SK-N-SH (cell line): ENCODE measurements around the gene PARP8. TPM values are rescaled to one million over a fixed set of nuclear protein-coding genes. Genes with fewer than 3 reads are reported as not detected.

Experiments
- CTCF ChIA-PET: fragments of 300-600, 350-600 bp; formaldehyde crosslinking; extraction: SDS; loops from one replicate; lab custom pipeline; 2021; lab: Yijun Ruan, JAX
- POLR2A ChIA-PET: fragments of 350-600 bp; sonication (Branson Sonifier 250); formaldehyde crosslinking; extraction: SDS; loops from one replicate; lab custom pipeline; 2020; ENCODE audit warnings: antibody characterized with exemption, inconsistent platforms; lab: Yijun Ruan, JAX
- DNase-seq: peaks from one replicate; pipeline ENCODE4 v3.0.0; 2012
- H2AFZ ChIP-seq: fragments of 200-600 bp; sonication (generic); 2 replicates; pipeline ENCODE4 v1.8.1; 2016; ENCODE audit warnings: antibody characterized with exemption, mild to moderate bottlenecking, low read depth
- H3F3A ChIP-seq: fragments of 200-600 bp; sonication (generic); replicated peaks from 2 replicates; pipeline ENCODE3; 2016; ENCODE audit warnings: antibody characterized with exemption, mild to moderate bottlenecking; ENCODE audit not compliant: insufficient read depth
- H3K27ac ChIP-seq, 2 experiments: fragments of 200-500 bp in 1 of 2; fragments of 200-600 bp in 1 of 2; sonication (Bioruptor generic) in 1 of 2; sonication (generic), shearing (Covaris generic) in 1 of 2; 2 replicates each; pipeline versions ENCODE4 v1.5.1 to v1.6.1; 2014 to 2016; ENCODE audit warnings: low read depth in 2 of 2, inconsistent platforms in 1 of 2, low read length in 1 of 2, mild to moderate bottlenecking in 1 of 2, mixed read lengths in 1 of 2
- H3K27me3 ChIP-seq: fragments of 200-600 bp; sonication (generic), shearing (Covaris generic); 2 replicates; pipeline ENCODE4 v1.6.1; 2016; ENCODE audit warnings: mixed run types; ENCODE audit not compliant: insufficient read depth
- H3K36me3 ChIP-seq, 2 experiments: fragments of 200-500 bp in 1 of 2; fragments of 200-600 bp in 1 of 2; sonication (Bioruptor generic) in 1 of 2; sonication (generic) in 1 of 2; replicated peaks in 1 of 2; 2 replicates each; pipeline versions ENCODE3 to v1.5.1; 2014 to 2016; ENCODE audit warnings: low read length in 1 of 2, mild to moderate bottlenecking in 1 of 2; ENCODE audit not compliant: insufficient read depth in 2 of 2, control insufficient read depth in 1 of 2
- H3K4me1 ChIP-seq, 2 experiments: fragments of 200-500 bp in 1 of 2; fragments of 200-600 bp in 1 of 2; sonication (Bioruptor generic) in 1 of 2; sonication (generic), shearing (Covaris generic) in 1 of 2; 2 replicates each; pipeline versions ENCODE4 v1.5.1 to v1.6.1; 2014 to 2016; ENCODE audit warnings: low read depth in 1 of 2, low read length in 1 of 2, mixed run types in 1 of 2; ENCODE audit not compliant: insufficient read depth in 2 of 2, control insufficient read depth in 1 of 2
- H3K4me2 ChIP-seq: fragments of 200-600 bp; sonication (generic), shearing (Covaris generic); 2 replicates; pipeline ENCODE4 v1.6.1; 2017; ENCODE audit warnings: mixed run types
- H3K4me3 ChIP-seq, 2 experiments: fragments of 200-500 bp in 1 of 2; fragments of 200-600 bp in 1 of 2; sonication (Bioruptor generic) in 1 of 2; sonication (generic), shearing (Covaris generic) in 1 of 2; 2 replicates each; pipeline versions ENCODE4 v1.5.1 to v1.8.1; 2014 to 2016; ENCODE audit warnings: low read depth in 2 of 2, inconsistent platforms in 1 of 2, low read length in 1 of 2, mild to moderate bottlenecking in 1 of 2, mixed read lengths in 1 of 2, moderate library complexity in 1 of 2
- H3K79me2 ChIP-seq: fragments of 200-600 bp; sonication (generic); 2 replicates; pipeline ENCODE4 v1.8.1; 2017; ENCODE audit warnings: mild to moderate bottlenecking; ENCODE audit not compliant: insufficient read depth
- H3K9ac ChIP-seq: fragments of 200-600 bp; sonication (generic); 2 replicates; pipeline ENCODE4 v1.6.1; 2017; ENCODE audit warnings: mixed run types
- H3K9me2 ChIP-seq: fragments of 200-600 bp; sonication (generic); 2 replicates; pipeline ENCODE4 v1.6.1; 2017; ENCODE audit warnings: mixed run types
- H3K9me3 ChIP-seq: fragments of 200-600 bp; sonication (generic); 2 replicates; pipeline ENCODE4 v1.6.1; 2017; ENCODE audit warnings: mixed run types, mild to moderate bottlenecking, moderate library complexity
- H4K20me1 ChIP-seq: fragments of 200-600 bp; sonication (generic); 2 replicates; pipeline ENCODE4 v1.6.1; 2017; ENCODE audit warnings: mild to moderate bottlenecking, mixed run types; ENCODE audit not compliant: insufficient read depth
- CHD2 ChIP-seq: fragments of 150-350 bp; IDR thresholded peaks from 2 replicates; pipeline ENCODE4 v1.6.1; 2018; ENCODE audit warnings: low read length; ENCODE audit not compliant: partially characterized antibody
- CTCF ChIP-seq: fragments of 200-600 bp; sonication (generic); IDR thresholded peaks from 2 replicates; pipeline ENCODE4 v1.6.1; 2017; ENCODE audit warnings: antibody characterized with exemption, mild to moderate bottlenecking, moderate library complexity
- EP300 ChIP-seq, 2 experiments: IDR thresholded peaks; 2 replicates each; pipeline versions ENCODE4 v1.4.0 to v1.6.1; 2012; ENCODE audit warnings: borderline replicate concordance in 1 of 2, low read depth in 1 of 2, low read length in 1 of 2
- EZH2phosphoT487 ChIP-seq: fragments of 200-600 bp; sonication (generic); IDR thresholded peaks from 2 replicates; pipeline ENCODE4 v1.6.1; 2017; ENCODE audit warnings: low read depth, mixed run types, mild to moderate bottlenecking, antibody characterized with exemption, moderate library complexity, borderline replicate concordance
- FOSL2 ChIP-seq: IDR thresholded peaks from 2 replicates; pipeline ENCODE4 v1.4.0; 2012; ENCODE audit warnings: low read depth, mild to moderate bottlenecking, moderate library complexity, borderline replicate concordance
- JUND ChIP-seq: IDR thresholded peaks from 2 replicates; pipeline ENCODE4 v1.4.0; 2012
- MEF2A ChIP-seq: IDR thresholded peaks from 2 replicates; pipeline ENCODE4 v1.4.0; 2012; ENCODE audit warnings: low read depth, borderline replicate concordance
- MXI1 ChIP-seq: IDR thresholded peaks from 2 replicates; pipeline ENCODE4 v1.6.1; 2012; ENCODE audit warnings: mild to moderate bottlenecking, low read depth, low read length, improper control_type of control experiment
- POLR2AphosphoS5 ChIP-seq: IDR thresholded peaks from 2 replicates; pipeline ENCODE4 v1.6.1; 2012; ENCODE audit warnings: low read depth, low read length
- REST ChIP-seq: IDR thresholded peaks from 2 replicates; pipeline ENCODE4 v1.6.1; 2012; ENCODE audit warnings: mild to moderate bottlenecking, low read depth, low read length, moderate library complexity
- RFX5 ChIP-seq: IDR thresholded peaks from 2 replicates; pipeline ENCODE4 v1.6.1; 2012; ENCODE audit warnings: mild to moderate bottlenecking, improper control_type of control experiment, low read length
- RXRA ChIP-seq: IDR thresholded peaks from 2 replicates; pipeline ENCODE4 v1.4.0; 2012; ENCODE audit warnings: low read depth, mild to moderate bottlenecking, borderline replicate concordance
- SMC3 ChIP-seq: IDR thresholded peaks from 2 replicates; pipeline ENCODE4 v1.6.1; 2012; ENCODE audit warnings: low read depth, low read length, improper control_type of control experiment
- TCF12 ChIP-seq: IDR thresholded peaks from 2 replicates; pipeline ENCODE4 v1.4.0; 2012
- TEAD4 ChIP-seq: IDR thresholded peaks from 2 replicates; pipeline ENCODE4 v1.4.0; 2012; ENCODE audit warnings: mild to moderate bottlenecking, borderline replicate concordance; ENCODE audit not compliant: insufficient read depth
- YY1 ChIP-seq: IDR thresholded peaks from 2 replicates; pipeline ENCODE4 v1.4.0; 2012; ENCODE audit warnings: low read depth, mild to moderate bottlenecking
- ZBTB33 ChIP-seq: IDR thresholded peaks from 2 replicates; pipeline ENCODE4 v1.4.0; 2012; ENCODE audit warnings: low read depth, borderline replicate concordance
- whole genome bisulfite sequencing: methylation state at CpG from one replicate; pipeline ENCODE4 v1.1.6; 2017; ENCODE audit warnings: low lambda C conversion rate; 5-methylcytosine and 5-hydroxymethylcytosine counted together
- polyA plus RNA-seq, 3 experiments: library from polyadenylated mRNA; depleted of rRNA; stranded (reverse); fragments of >200 nt; gene quantifications; 2 replicates each; pipeline ENCODE4 v1.2.3, GENCODE V29; 2012
- TF ChIP-seq, protein P1 (sequence below): fragments of 150-350 bp; IDR thresholded peaks from 2 replicates; pipeline ENCODE4 v1.6.1; 2017; ENCODE audit warnings: antibody characterized with exemption, low read length, low read depth, borderline replicate concordance

Gene PARP8
- polyA plus RNA-seq, 1 of the 3 experiments (the other 2 are of a cell fraction), result 6.2 TPM

GRCh38 chr5:50646591-50646990 lies 19.8 kb upstream of the PARP8 start:
- ChIA-PET POLR2A (no interaction called here), CTCF (no interaction called here)
- Histone ChIP-seq H3K4me1 (no peaks in the 10 kb centered on the region), H3K9ac (no peak overlapping the region), H3K9me3 (no peaks in the 10 kb centered on the region), H3K27ac (no peak overlapping the region), H3K9me2 (no peaks in the 10 kb centered on the region), H2AFZ (no peak overlapping the region), H3F3A (peaks cover 4% of the 10 kb centered on the region), H3K27me3 (no peaks in the 10 kb centered on the region), H3K36me3 (no peaks in the 10 kb centered on the region), H3K4me2 (no peak overlapping the region), H3K4me3 (no peak overlapping the region), H4K20me1 (no peaks in the 10 kb centered on the region), H3K79me2 (no peaks in the 10 kb centered on the region)
- 39% methylated on average over 3 of the region's 3 CpGs for WGBS
- DNase-seq, result no peak
- TF ChIP-seq EP300 (IDR thresholded peaks at IDR 0.05; ENCODE audit: borderline replicate concordance in 1 of 2, low read depth in 1 of 2, low read length in 1 of 2), result no peak
- no peak for TF ChIP-seq TEAD4
- TF ChIP-seq, protein P1, sequence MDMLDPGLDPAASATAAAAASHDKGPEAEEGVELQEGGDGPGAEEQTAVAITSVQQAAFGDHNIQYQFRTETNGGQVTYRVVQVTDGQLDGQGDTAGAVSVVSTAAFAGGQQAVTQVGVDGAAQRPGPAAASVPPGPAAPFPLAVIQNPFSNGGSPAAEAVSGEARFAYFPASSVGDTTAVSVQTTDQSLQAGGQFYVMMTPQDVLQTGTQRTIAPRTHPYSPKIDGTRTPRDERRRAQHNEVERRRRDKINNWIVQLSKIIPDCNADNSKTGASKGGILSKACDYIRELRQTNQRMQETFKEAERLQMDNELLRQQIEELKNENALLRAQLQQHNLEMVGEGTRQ, result no peak
- TF ChIP-seq ZBTB33, result no peak
- no peak for TF ChIP-seq JUND
- no peak for TF ChIP-seq TCF12
- no peak for TF ChIP-seq RXRA

DNA sequence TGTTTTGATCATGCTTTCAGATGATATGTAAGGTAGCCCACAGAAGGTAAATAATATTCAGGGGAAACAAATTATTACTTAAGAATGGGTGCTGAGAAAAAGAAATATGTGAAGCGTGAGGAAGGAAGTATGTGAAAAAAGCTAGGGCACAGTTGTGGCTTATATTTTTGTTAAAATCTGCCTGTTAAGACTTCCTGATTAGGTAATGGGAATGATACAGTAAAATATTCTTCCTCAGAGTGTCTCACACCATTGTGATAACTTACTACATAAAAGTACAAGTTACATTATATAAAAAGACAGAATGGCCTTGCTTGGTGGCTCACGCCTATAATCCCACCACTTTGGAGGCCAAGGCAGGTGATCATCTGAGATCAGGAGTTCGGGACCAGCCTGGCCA lies 18.7 kb upstream of the PARP8 start:
- Histone ChIP-seq H3K9me2 (no peaks in the 10 kb centered on the region), H3K36me3 (no peaks in the 10 kb centered on the region), H3K4me3 (no peak overlapping the region), H3K4me1 (no peaks in the 10 kb centered on the region), H3K27me3 (no peaks in the 10 kb centered on the region), H3F3A (peaks cover 4% of the 10 kb centered on the region), H3K9ac (no peak overlapping the region), H4K20me1 (no peaks in the 10 kb centered on the region), H3K27ac (no peak overlapping the region), H3K9me3 (no peaks in the 10 kb centered on the region), H3K4me2 (no peak overlapping the region), H2AFZ (no peak overlapping the region), H3K79me2 (no peaks in the 10 kb centered on the region)
- POLR2A ChIA-PET, result no interaction called here
- CTCF ChIA-PET, result no interaction called here
- no peak for DNase-seq
- 60% methylated on average over 3 of the region's 3 CpGs for WGBS
- TF ChIP-seq RFX5 (no peak), FOSL2 (no peak), RXRA (no peak), POLR2AphosphoS5 (no peak), EP300 (IDR thresholded peaks at IDR 0.05; ENCODE audit: borderline replicate concordance in 1 of 2, low read depth in 1 of 2, low read length in 1 of 2) (no peak), CTCF (no peak), EZH2phosphoT487 (no peak), SMC3 (no peak), REST (no peak), JUND (no peak), MEF2A (no peak), YY1 (no peak), CHD2 (no peak), TEAD4 (no peak), MXI1 (no peak)
- TF ChIP-seq, protein P1, result no peak
